K562 (cell line): ENCODE data around the gene CARD9. TPM values are rescaled to one million over a fixed set of nuclear protein-coding genes. Genes with fewer than 3 reads are reported as not detected.
A peak's percentile ranks its signal among the peaks of the same experiment; 100 is the strongest.

ENCODE experiments used
- ATAC-seq: fragments of 200-7000 bp; cut with Tn5 transposase; 3 replicates; pipeline ENCODE4 v1.9.1; 2020; ENCODE audit warnings: moderate library complexity
- BruUV-seq: library from RNA; stranded (reverse); fragments of 400-500 nt; replicated peaks from 2 replicates; lab custom pipeline; 2021; lab: Mats Ljungman, UMichigan
- CTCF ChIA-PET: fragments of 300-600 bp; formaldehyde crosslinking; extraction: SDS; loops from one replicate; lab custom pipeline; 2021; ENCODE audit warnings: low intra/inter-chr PET ratio; lab: Yijun Ruan, JAX
- POLR2A ChIA-PET: fragments of 300-600, 350-650 bp; sonication (Branson Sonifier 250); formaldehyde crosslinking; extraction: SDS; loops from one replicate; lab custom pipeline; 2021; ENCODE audit warnings: antibody characterized with exemption, inconsistent platforms; lab: Yijun Ruan, JAX
- DNase-seq, 4 experiments: peaks; one replicate each; pipeline versions ENCODE4 v3.0.0 to v3.0.0-alpha.2; 2011 to 2018; ENCODE audit warnings: low spot score in 3 of 4, mixed read lengths in 3 of 4; ENCODE audit errors: extremely low read depth in 1 of 4
- FAIRE-seq: peaks from 2 replicates; lab custom pipeline; 2011; peaks lifted over from hg19 to GRCh38; lab: Jason Lieb, UNC
- H2AFZ ChIP-seq: 2 replicates; pipeline ENCODE4 v1.6.0; 2011; ENCODE audit warnings: low read depth, low read length, control low read depth, inconsistent platforms
- H3K27ac ChIP-seq: fragments of 200-600 bp; 3 replicates; pipeline ENCODE4 v1.8.0; 2011; ENCODE audit warnings: low read depth, mild to moderate bottlenecking, control low read depth, inconsistent platforms, low read length, moderate library complexity, mixed read lengths; ENCODE audit errors: extremely low read depth
- H3K27me3 ChIP-seq, 2 experiments: fragments of 300-600 bp in 1 of 2; 2 replicates in 1 of 2; 3 replicates in 1 of 2; pipeline versions ENCODE4 v1.6.0 to v1.8.0; 2011; ENCODE audit warnings: inconsistent platforms in 2 of 2, low read length in 2 of 2, mild to moderate bottlenecking in 1 of 2, mixed read lengths in 1 of 2, moderate library complexity in 1 of 2; ENCODE audit not compliant: control insufficient read depth in 2 of 2, insufficient read depth in 2 of 2
- H3K36me3 ChIP-seq: fragments of 300-600 bp; 3 replicates; pipeline ENCODE4 v1.8.0; 2011; ENCODE audit warnings: mild to moderate bottlenecking, low read length, inconsistent platforms; ENCODE audit not compliant: control insufficient read depth, insufficient read depth
- H3K4me1 ChIP-seq, 2 experiments: fragments of 200-600 bp in 1 of 2; replicated peaks in 1 of 2; 2 replicates in 1 of 2; 3 replicates in 1 of 2; pipeline versions ENCODE4 v1.5.1 to v1.8.0; 2011; ENCODE audit warnings: inconsistent platforms in 2 of 2, low read length in 2 of 2, mild to moderate bottlenecking in 1 of 2, mixed read lengths in 1 of 2, moderate library complexity in 1 of 2; ENCODE audit not compliant: control insufficient read depth in 2 of 2, insufficient read depth in 2 of 2
- H3K4me2 ChIP-seq: 2 replicates; pipeline ENCODE4 v1.6.1; 2011; ENCODE audit warnings: low read length, control low read depth, inconsistent platforms, mixed read lengths; ENCODE audit not compliant: insufficient read depth
- H3K4me3 ChIP-seq: fragments of 200-600 bp; sonication (generic), shearing (Covaris generic); 2 replicates; pipeline ENCODE4 v1.5.1; 2016; ENCODE audit warnings: control low read depth, inconsistent platforms
- H3K79me2 ChIP-seq: fragments of 200-600 bp; 3 replicates; pipeline ENCODE4 v1.8.0; 2011; ENCODE audit warnings: low read length, inconsistent platforms; ENCODE audit not compliant: control insufficient read depth, insufficient read depth
- H3K9ac ChIP-seq, 2 experiments: 2 replicates each; pipeline versions ENCODE4 v1.6.0 to v1.6.1; 2011; ENCODE audit warnings: low read depth in 2 of 2, low read length in 2 of 2, control low read depth in 1 of 2, inconsistent platforms in 1 of 2, mild to moderate bottlenecking in 1 of 2, mixed read lengths in 1 of 2; ENCODE audit not compliant: insufficient read depth in 1 of 2
- H3K9me1 ChIP-seq: one replicate; pipeline ENCODE4 v1.6.0; 2011; ENCODE audit warnings: inconsistent platforms, mild to moderate bottlenecking, low read length, moderate library complexity; ENCODE audit not compliant: control insufficient read depth, insufficient read depth
- H3K9me3 ChIP-seq: replicated peaks from 2 replicates; pipeline ENCODE4 v1.5.1; 2011; ENCODE audit warnings: low read depth, low read length, inconsistent platforms; ENCODE audit not compliant: control insufficient read depth, insufficient read depth
- H4K20me1 ChIP-seq: replicated peaks from 2 replicates; pipeline ENCODE4 v1.6.1; 2011; ENCODE audit warnings: low read length, inconsistent platforms, mixed read lengths; ENCODE audit not compliant: control insufficient read depth, insufficient read depth
- CBFB ChIP-seq: sonication (generic); formaldehyde crosslinking; IDR thresholded peaks from 2 replicates; pipeline ENCODE4 v1.4.0; 2020; ENCODE audit warnings: mild to moderate bottlenecking, missing genetic modification reagents
- DPF2 ChIP-seq: fragments of 450-650 bp; IDR thresholded peaks from 2 replicates; pipeline ENCODE4 v1.6.1; 2016
- HMGN3 ChIP-seq: IDR thresholded peaks from 2 replicates; pipeline ENCODE4 v1.6.1; 2011; ENCODE audit warnings: borderline replicate concordance, low read depth, mild to moderate bottlenecking, mixed read lengths, low read length; ENCODE audit not compliant: insufficient read length; ENCODE audit errors: extremely low read depth
- HOXB6 ChIP-seq: fragments of 250-450 bp; sonication (Bioruptor Pico); IDR thresholded peaks from 2 replicates; pipeline ENCODE4 v1.5.1; 2022; ENCODE audit warnings: mild to moderate bottlenecking, borderline replicate concordance
- MEIS2 ChIP-seq: fragments of 450-650 bp; IDR thresholded peaks from 2 replicates; pipeline ENCODE4 v1.6.1; 2014; ENCODE audit warnings: mild to moderate bottlenecking; ENCODE audit not compliant: partially characterized antibody
- MTF1 ChIP-seq: fragments of 250-450 bp; sonication (Bioruptor Pico); IDR thresholded peaks from 2 replicates; pipeline ENCODE4 v1.9.0; 2021; ENCODE audit warnings: moderate library complexity, mild to moderate bottlenecking, inconsistent platforms, borderline replicate concordance
- NR3C1 ChIP-seq: sonication (generic); formaldehyde crosslinking; IDR thresholded peaks from 2 replicates; pipeline ENCODE4 v1.8.1; 2022; ENCODE audit warnings: missing genetic modification reagents
- ZFP36 ChIP-seq: fragments of 150-350 bp; IDR thresholded peaks from 2 replicates; pipeline ENCODE4 v1.6.1; 2018; ENCODE audit warnings: low read length, low read depth; ENCODE audit not compliant: partially characterized antibody
- ZNF121 ChIP-seq: sonication (generic); formaldehyde crosslinking; conservative IDR thresholded peaks from 2 replicates; pipeline ENCODE4 v1.8.0; 2022; ENCODE audit warnings: missing genetic modification reagents
- ZNF778 ChIP-seq: fragments of 450-650 bp; formaldehyde crosslinking; IDR thresholded peaks from 2 replicates; pipeline ENCODE4 v1.4.0; 2020; ENCODE audit warnings: mild to moderate bottlenecking, moderate library complexity
- WGBS: fragments of 100-300 bp; shearing (Covaris generic); methylation state at CpG from one replicate; pipeline ENCODE4 v1.1.6; 2016; ENCODE audit warnings: low coverage, mixed read lengths; ENCODE audit not compliant: insufficient coverage; ENCODE audit errors: missing lambda C conversion rate; 5-methylcytosine and 5-hydroxymethylcytosine counted together
- in situ Hi-C: fragments of 300-500 bp; cut with MboI; formaldehyde crosslinking; loops from 4 replicates; pipeline ENCODE4 v1.15.0; 2018; ENCODE audit warnings: inconsistent platforms, mixed read lengths
- intact Hi-C: fragments of 100-400 bp; cut with micrococcal nuclease; formaldehyde crosslinking; loops from 2 replicates; pipeline ENCODE4 v1.14.2; 2022
- polyA plus RNA-seq, 8 experiments: library from polyadenylated mRNA; depleted of rRNA in 4 of 8; stranded (reverse) in 5 of 8; unstranded in 3 of 8; fragments of >200 nt; fragmentation: Nextera tagmentation in 2 of 8; fragmentation: Illumina TruSeq in 1 of 8; extraction: Ambion mirVana in 2 of 8; extraction: Trizol in 1 of 8; gene quantifications; 2 replicates each; pipeline versions ENCODE4 v1.2.1 to v1.2.3, GENCODE V29; 2011 to 2014; ENCODE audit warnings: inconsistent platforms in 1 of 8, missing spikeins in 1 of 8
- total RNA-seq, 7 experiments: library from RNA; depleted of rRNA in 6 of 7; stranded (reverse); fragments of >200 nt in 6 of 7; fragmentation: Illumina TruSeq in 2 of 7; extraction: Trizol in 2 of 7; gene quantifications; 2 replicates each; pipeline versions ENCODE4 v1.2.1 to v1.2.3, GENCODE V29; 2011 to 2021; ENCODE audit warnings: low replicate concordance in 1 of 7
- TF ChIP-seq, protein P1 (sequence below), 2 experiments: IDR thresholded peaks; 2 replicates each; pipeline ENCODE4 v1.6.1; 2011; ENCODE audit warnings: borderline replicate concordance in 1 of 2, control low read depth in 1 of 2, low read depth in 1 of 2, low read length in 1 of 2, mild to moderate bottlenecking in 1 of 2, mixed read lengths in 1 of 2, moderate library complexity in 1 of 2; ENCODE audit not compliant: insufficient read depth in 1 of 2, insufficient read length in 1 of 2, poor library complexity in 1 of 2, severe bottlenecking in 1 of 2; ENCODE audit errors: extremely low read depth in 1 of 2
- TF ChIP-seq, protein P2 (sequence below): fragments of 450-650 bp; IDR thresholded peaks from 2 replicates; pipeline ENCODE4 v1.6.1; 2018; ENCODE audit warnings: mild to moderate bottlenecking, low read depth; ENCODE audit not compliant: partially characterized antibody
- TF ChIP-seq, protein P3 (sequence below): fragments of 200-800 bp; sonication (Bioruptor generic); IDR thresholded peaks from 2 replicates; pipeline ENCODE4 v1.6.1; 2017; ENCODE audit warnings: missing genetic modification characterization, missing compliant biosample characterization
- TF ChIP-seq, protein P4 (sequence below): fragments of 450-650 bp; IDR thresholded peaks from 2 replicates; pipeline ENCODE4 v1.6.1; 2014; ENCODE audit warnings: low read depth, mild to moderate bottlenecking, moderate library complexity, borderline replicate concordance

CARD9 gene
- total and polyA plus RNA-seq, 9 of the 15 experiments (the other 6 are each of a cell fraction or from before 2014, with no cell fraction given) = 1.7 to 53.0 (median 9.7) TPM

DNA sequence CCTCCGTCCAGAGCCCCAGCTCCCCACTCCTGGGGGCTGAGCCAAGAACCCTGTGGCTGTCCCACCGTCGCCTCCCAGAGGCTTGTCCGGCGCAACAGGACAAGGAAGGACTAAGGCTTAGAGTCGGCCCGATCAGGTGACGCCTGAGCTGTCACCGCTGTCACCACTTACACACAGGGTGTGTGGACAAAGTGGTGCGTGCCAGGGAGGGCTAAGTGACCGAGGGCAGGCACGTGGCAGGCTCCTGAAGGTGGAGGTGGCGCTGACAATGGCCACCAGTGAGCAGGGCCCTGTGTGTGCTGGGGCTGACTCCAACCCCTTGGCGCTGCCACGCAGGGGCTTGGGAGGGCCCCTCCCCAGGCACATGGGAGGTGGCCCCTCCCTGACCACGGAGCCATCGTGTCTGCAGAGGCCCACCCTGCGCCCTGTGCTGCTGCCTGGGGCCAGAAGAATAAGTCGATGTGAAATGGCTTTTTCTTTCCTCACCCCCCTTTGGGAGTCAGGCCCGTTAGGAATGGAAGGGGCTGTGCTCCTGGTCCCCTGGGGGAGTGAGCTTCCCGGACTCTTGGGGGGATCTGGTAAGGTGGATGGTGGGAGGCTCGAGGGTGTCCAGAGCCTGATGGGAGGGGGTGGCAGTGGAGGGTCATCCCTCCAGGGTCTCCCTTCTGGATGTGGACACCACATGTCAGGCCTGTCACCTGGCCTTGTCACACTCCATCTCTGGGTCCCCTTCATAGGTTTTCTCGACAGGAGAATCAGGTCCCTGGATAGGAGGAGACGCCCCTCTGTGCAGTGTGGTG is 48.8 kb downstream of the CARD9 start:
- in situ Hi-C loops = loop anchor here (25.0 kb wide), 1 partner anchor 313 kb away; no protein-coding TSS in a partner anchor
- CTCF ChIA-PET = no interaction called here
- Histone ChIP-seq H3K4me1 (peaks cover 4 to 72% of the 10 kb centered on the region in 2 experiments), H2AFZ (peak overlapping the region; percentile 24; the same call in 1 of the 2 replicates), H3K79me2 (peaks cover 15% of the 10 kb centered on the region), H3K9me3 (no peaks in the 10 kb centered on the region), H3K4me2 (no peak overlapping the region), H3K9ac (peak overlapping the region in 1 of 2 experiments; percentile 86; a peak in 2 of 4 replicates), H4K20me1 (no peaks in the 10 kb centered on the region; the same call in none of the 2 replicates), H3K27me3 (peaks cover 19 to 35% of the 10 kb centered on the region in 2 experiments; a peak in 4 of 5 replicates), H3K9me1 (no peaks in the 10 kb centered on the region), H3K27ac (no peak overlapping the region), H3K4me3 (no peak overlapping the region), H3K36me3 (no peaks in the 10 kb centered on the region)
- FAIRE-seq = no peak
- WGBS = 20% methylated on average over 24 of the region's 24 CpGs
- no TSS peak for BruUV-seq
- intact Hi-C loops = no loop called here
- peak; percentile 71 for ATAC-seq
- DNase-seq = peak in 3 of 4 experiments; percentile 38 to 51 (median 40)
- POLR2A ChIA-PET = interaction anchor here (0.6 to 1.9 kb wide), 5 partner anchors 11 to 645 kb away, joined by 3 to 6 read pairs (median 3); no protein-coding TSS in a partner anchor
- TF ChIP-seq, protein P1, sequence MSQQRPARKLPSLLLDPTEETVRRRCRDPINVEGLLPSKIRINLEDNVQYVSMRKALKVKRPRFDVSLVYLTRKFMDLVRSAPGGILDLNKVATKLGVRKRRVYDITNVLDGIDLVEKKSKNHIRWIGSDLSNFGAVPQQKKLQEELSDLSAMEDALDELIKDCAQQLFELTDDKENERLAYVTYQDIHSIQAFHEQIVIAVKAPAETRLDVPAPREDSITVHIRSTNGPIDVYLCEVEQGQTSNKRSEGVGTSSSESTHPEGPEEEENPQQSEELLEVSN (IDR thresholded peaks at IDR 0.05; ENCODE audit: borderline replicate concordance in 1 of 2, extremely low read depth in 1 of 2, insufficient read depth in 1 of 2, insufficient read length in 1 of 2, low read depth in 1 of 2, low read length in 1 of 2, poor library complexity in 1 of 2, severe bottlenecking in 1 of 2) = peak in 1 of 2 experiments; percentile 38
- TF ChIP-seq DPF2 = no peak
- peak; percentile 24 for TF ChIP-seq ZFP36
- TF ChIP-seq, protein P2, sequence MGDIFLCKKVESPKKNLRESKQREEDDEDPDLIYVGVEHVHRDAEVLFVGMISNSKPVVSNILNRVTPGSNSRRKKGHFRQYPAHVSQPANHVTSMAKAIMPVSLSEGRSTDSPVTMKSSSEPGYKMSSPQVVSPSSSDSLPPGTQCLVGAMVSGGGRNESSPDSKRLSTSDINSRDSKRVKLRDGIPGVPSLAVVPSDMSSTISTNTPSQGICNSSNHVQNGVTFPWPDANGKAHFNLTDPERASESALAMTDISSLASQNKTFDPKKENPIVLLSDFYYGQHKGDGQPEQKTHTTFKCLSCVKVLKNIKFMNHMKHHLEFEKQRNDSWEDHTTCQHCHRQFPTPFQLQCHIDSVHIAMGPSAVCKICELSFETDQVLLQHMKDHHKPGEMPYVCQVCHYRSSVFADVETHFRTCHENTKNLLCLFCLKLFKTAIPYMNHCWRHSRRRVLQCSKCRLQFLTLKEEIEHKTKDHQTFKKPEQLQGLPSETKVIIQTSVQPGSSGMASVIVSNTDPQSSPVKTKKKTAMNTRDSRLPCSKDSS = no peak
- no peak for TF ChIP-seq NR3C1 (CRISPR knock-in tag)
- no peak for TF ChIP-seq HOXB6 (CRISPR knock-in tag)
- no peak for TF ChIP-seq MTF1 (CRISPR knock-in tag)
- TF ChIP-seq, protein P3, sequence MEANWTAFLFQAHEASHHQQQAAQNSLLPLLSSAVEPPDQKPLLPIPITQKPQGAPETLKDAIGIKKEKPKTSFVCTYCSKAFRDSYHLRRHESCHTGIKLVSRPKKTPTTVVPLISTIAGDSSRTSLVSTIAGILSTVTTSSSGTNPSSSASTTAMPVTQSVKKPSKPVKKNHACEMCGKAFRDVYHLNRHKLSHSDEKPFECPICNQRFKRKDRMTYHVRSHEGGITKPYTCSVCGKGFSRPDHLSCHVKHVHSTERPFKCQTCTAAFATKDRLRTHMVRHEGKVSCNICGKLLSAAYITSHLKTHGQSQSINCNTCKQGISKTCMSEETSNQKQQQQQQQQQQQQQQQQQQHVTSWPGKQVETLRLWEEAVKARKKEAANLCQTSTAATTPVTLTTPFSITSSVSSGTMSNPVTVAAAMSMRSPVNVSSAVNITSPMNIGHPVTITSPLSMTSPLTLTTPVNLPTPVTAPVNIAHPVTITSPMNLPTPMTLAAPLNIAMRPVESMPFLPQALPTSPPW (CRISPR knock-in tag) = 0 out of 2 replicates have a peak, but pooled peaks have one; percentile 29
- 0 out of 2 replicates have a peak, but pooled peaks have one; percentile 53 for TF ChIP-seq CBFB (CRISPR knock-in tag)
- TF ChIP-seq MEIS2 = peak; percentile 84
- TF ChIP-seq, protein P4, sequence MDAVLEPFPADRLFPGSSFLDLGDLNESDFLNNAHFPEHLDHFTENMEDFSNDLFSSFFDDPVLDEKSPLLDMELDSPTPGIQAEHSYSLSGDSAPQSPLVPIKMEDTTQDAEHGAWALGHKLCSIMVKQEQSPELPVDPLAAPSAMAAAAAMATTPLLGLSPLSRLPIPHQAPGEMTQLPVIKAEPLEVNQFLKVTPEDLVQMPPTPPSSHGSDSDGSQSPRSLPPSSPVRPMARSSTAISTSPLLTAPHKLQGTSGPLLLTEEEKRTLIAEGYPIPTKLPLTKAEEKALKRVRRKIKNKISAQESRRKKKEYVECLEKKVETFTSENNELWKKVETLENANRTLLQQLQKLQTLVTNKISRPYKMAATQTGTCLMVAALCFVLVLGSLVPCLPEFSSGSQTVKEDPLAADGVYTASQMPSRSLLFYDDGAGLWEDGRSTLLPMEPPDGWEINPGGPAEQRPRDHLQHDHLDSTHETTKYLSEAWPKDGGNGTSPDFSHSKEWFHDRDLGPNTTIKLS = no peak
- no peak for TF ChIP-seq ZNF778
- TF ChIP-seq HMGN3 = no peak
- TF ChIP-seq ZNF121 (CRISPR knock-in tag) = no peak
